HEK293T (cell line): Measurements from ENCODE around the gene GABBR2.

Experiments used
- ARNT ChIP-seq: fragments of 450-650 bp; IDR thresholded peaks from 2 replicates; pipeline ENCODE4 v1.6.1; 2017; ENCODE audit warnings: mild to moderate bottlenecking
- BHLHE40 ChIP-seq: fragments of 450-650 bp; IDR thresholded peaks from 2 replicates; pipeline ENCODE4 v1.6.1; 2016; ENCODE audit warnings: mild to moderate bottlenecking, moderate library complexity, borderline replicate concordance
- CTBP1 ChIP-seq: fragments of 450-650 bp; IDR thresholded peaks from 2 replicates; pipeline ENCODE4 v1.6.1; 2016; ENCODE audit warnings: borderline replicate concordance
- ELF4 ChIP-seq: fragments of 450-650 bp; IDR thresholded peaks from 2 replicates; pipeline ENCODE4 v1.6.1; 2017; ENCODE audit warnings: antibody characterized with exemption
- FOXA1 ChIP-seq: fragments of 450-650 bp; IDR thresholded peaks from 2 replicates; pipeline ENCODE4 v1.6.1; 2016; ENCODE audit warnings: mild to moderate bottlenecking
- FOXK2 ChIP-seq: fragments of 450-650 bp; IDR thresholded peaks from 2 replicates; pipeline ENCODE4 v1.6.1; 2016; ENCODE audit warnings: mild to moderate bottlenecking
- FOXM1 ChIP-seq: fragments of 450-650 bp; IDR thresholded peaks from 2 replicates; pipeline ENCODE4 v1.6.1; 2017; ENCODE audit warnings: mild to moderate bottlenecking, borderline replicate concordance
- HDGF ChIP-seq: fragments of 450-650 bp; IDR thresholded peaks from 2 replicates; pipeline ENCODE4 v1.6.1; 2017; ENCODE audit warnings: antibody characterized with exemption, borderline replicate concordance
- L3MBTL2 ChIP-seq: fragments of 450-650 bp; conservative IDR thresholded peaks from 2 replicates; pipeline ENCODE4 v1.6.1; 2016; ENCODE audit warnings: mild to moderate bottlenecking
- NFRKB ChIP-seq: fragments of 450-650 bp; IDR thresholded peaks from 2 replicates; pipeline ENCODE4 v1.6.1; 2016; ENCODE audit warnings: mild to moderate bottlenecking, moderate library complexity
- SP1 ChIP-seq: fragments of 450-650 bp; IDR thresholded peaks from 2 replicates; pipeline ENCODE4 v1.6.1; 2017
- SUZ12 ChIP-seq: fragments of 450-650 bp; IDR thresholded peaks from 2 replicates; pipeline ENCODE4 v1.6.1; 2016; ENCODE audit warnings: mild to moderate bottlenecking
- TARDBP ChIP-seq: fragments of 450-650 bp; IDR thresholded peaks from 2 replicates; pipeline ENCODE4 v1.6.1; 2016
- ZNF384 ChIP-seq: fragments of 450-650 bp; IDR thresholded peaks from 2 replicates; pipeline ENCODE4 v1.6.1; 2016

DNA sequence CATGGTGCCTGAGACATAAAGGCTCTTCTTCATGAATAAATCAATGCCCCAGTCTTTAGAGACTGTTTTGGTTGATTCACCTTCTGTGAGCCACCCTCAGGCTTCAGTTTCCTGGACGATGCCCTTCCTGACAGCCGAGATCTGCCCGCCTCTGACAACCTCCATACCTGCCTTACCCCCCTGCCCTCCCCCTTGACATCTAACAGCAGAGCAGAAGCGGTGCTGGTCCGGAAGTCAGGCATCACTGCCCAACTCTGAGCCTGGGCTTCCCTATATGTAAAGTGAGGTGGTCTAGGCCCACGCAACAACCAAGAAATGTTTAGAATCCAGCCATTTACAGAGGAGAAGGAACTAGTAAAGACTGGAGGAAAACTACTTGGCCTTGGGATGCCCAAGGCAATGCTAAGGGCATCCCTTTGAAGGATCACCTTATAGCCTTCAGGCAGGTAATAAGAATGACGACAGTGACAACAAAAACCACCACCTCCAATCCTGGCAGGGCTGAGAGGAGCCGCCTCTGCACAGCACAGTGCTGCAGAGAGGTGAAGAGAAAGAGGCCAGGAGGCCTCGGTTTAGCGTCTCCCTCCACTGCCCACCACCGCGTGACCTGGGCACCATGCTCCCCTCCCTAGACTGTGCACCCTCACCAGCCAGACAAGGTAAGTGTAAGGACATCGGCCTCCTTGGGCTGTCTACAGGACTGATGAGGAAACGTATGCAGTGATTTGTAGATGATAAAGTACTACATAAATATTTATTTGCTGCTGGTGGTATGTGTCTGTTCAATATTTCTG, 35.3 kb upstream of the GABBR2 start:
- no peak for TF ChIP-seq L3MBTL2
- TF ChIP-seq SP1 = no peak
- TF ChIP-seq NFRKB = no peak
- no peak for TF ChIP-seq BHLHE40
- TF ChIP-seq FOXM1 = no peak
- no peak for TF ChIP-seq FOXK2
- no peak for TF ChIP-seq FOXA1
- TF ChIP-seq SUZ12 = no peak
- no peak for TF ChIP-seq TARDBP
- TF ChIP-seq ARNT = no peak
- TF ChIP-seq ZNF384 = no peak
- no peak for TF ChIP-seq ELF4
- TF ChIP-seq CTBP1 = no peak
- no peak for TF ChIP-seq HDGF
